IMR-90 (cell line): ENCODE data around the gene SATL1. TPM values are rescaled to one million over a fixed set of nuclear protein-coding genes. Genes with fewer than 3 reads are reported as not detected.

Source experiments
- ATAC-seq: fragments of 200-7000 bp; cut with Tn5 transposase; 2 replicates; pipeline ENCODE4 v1.9.1; 2020; ENCODE audit warnings: low read depth, mild to moderate bottlenecking, moderate library complexity
- BruUV-seq: library from RNA; stranded (reverse); fragments of 400-500 nt; replicated peaks from 2 replicates; lab custom pipeline; 2021; lab: Mats Ljungman, UMichigan
- CTCF ChIA-PET: fragments of 300-600 bp; formaldehyde crosslinking; extraction: SDS; loops from one replicate; lab custom pipeline; 2021; ENCODE audit warnings: antibody characterized with exemption; lab: Yijun Ruan, JAX
- POLR2A ChIA-PET: fragments of 300-600 bp; sonication (Branson Sonifier 250); formaldehyde crosslinking; loops from one replicate; lab custom pipeline; 2022; ENCODE audit warnings: antibody characterized with exemption; ENCODE audit not compliant: unreplicated experiment; lab: Charles Lee
- DNase-seq: peaks from one replicate; pipeline ENCODE4 v3.0.0; 2013
- H2AFZ ChIP-seq: replicated peaks from 2 replicates; pipeline ENCODE3; 2013; ENCODE audit warnings: low read length, mild to moderate bottlenecking; ENCODE audit not compliant: poor library complexity
- H2AK5ac ChIP-seq: 2 replicates; pipeline ENCODE4 v1.6.1; 2013; ENCODE audit warnings: low read depth, low read length, inconsistent platforms
- H2AK9ac ChIP-seq: replicated peaks from 2 replicates; pipeline ENCODE3; 2013; ENCODE audit warnings: mild to moderate bottlenecking, low read depth, low read length, moderate library complexity; ENCODE audit not compliant: poor library complexity
- H2BK120ac ChIP-seq: 2 replicates; pipeline ENCODE4 v1.6.1; 2013; ENCODE audit warnings: low read depth, low read length, inconsistent platforms
- H2BK15ac ChIP-seq: 3 replicates; pipeline ENCODE4 v1.6.1; 2013; ENCODE audit warnings: low read depth, low read length, inconsistent platforms
- H2BK20ac ChIP-seq: 2 replicates; pipeline ENCODE4 v1.6.1; 2013; ENCODE audit warnings: low read depth, mild to moderate bottlenecking, inconsistent platforms, low read length, moderate library complexity
- H2BK5ac ChIP-seq: 2 replicates; pipeline ENCODE4 v1.6.1; 2013; ENCODE audit warnings: mild to moderate bottlenecking, low read depth, low read length, inconsistent platforms; ENCODE audit not compliant: poor library complexity, severe bottlenecking
- H3K14ac ChIP-seq: replicated peaks from 2 replicates; pipeline ENCODE4 v1.6.1; 2013; ENCODE audit warnings: low read depth, low read length, inconsistent platforms
- H3K18ac ChIP-seq: 2 replicates; pipeline ENCODE4 v1.6.1; 2013; ENCODE audit warnings: low read depth, low read length, control low read depth
- H3K23ac ChIP-seq: 2 replicates; pipeline ENCODE4 v1.6.1; 2013; ENCODE audit warnings: low read depth, low read length, inconsistent platforms
- H3K27ac ChIP-seq: 2 replicates; pipeline ENCODE4 v1.5.1; 2013; ENCODE audit warnings: mild to moderate bottlenecking, control low read depth, low read length; ENCODE audit not compliant: insufficient read depth
- H3K27me3 ChIP-seq: 2 replicates; pipeline ENCODE4 v1.6.1; 2013; ENCODE audit warnings: low read length; ENCODE audit not compliant: control insufficient read depth, insufficient read depth
- H3K36me3 ChIP-seq: 2 replicates; pipeline ENCODE4 v1.6.1; 2013; ENCODE audit warnings: low read length, mixed read lengths; ENCODE audit not compliant: control insufficient read depth, insufficient read depth
- H3K4ac ChIP-seq: 2 replicates; pipeline ENCODE4 v1.6.1; 2013; ENCODE audit warnings: low read depth, low read length, inconsistent platforms
- H3K4me1 ChIP-seq: 2 replicates; pipeline ENCODE4 v1.6.1; 2013; ENCODE audit warnings: low read length, mixed read lengths; ENCODE audit not compliant: control insufficient read depth, insufficient read depth
- H3K4me2 ChIP-seq: 2 replicates; pipeline ENCODE4 v1.6.1; 2013; ENCODE audit warnings: low read depth, mild to moderate bottlenecking, control low read depth, low read length, moderate library complexity
- H3K4me3 ChIP-seq: 2 replicates; pipeline ENCODE4 v1.5.1; 2013; ENCODE audit warnings: low read depth, mild to moderate bottlenecking, control low read depth, low read length, moderate library complexity; ENCODE audit not compliant: insufficient read depth
- H3K56ac ChIP-seq: 2 replicates; pipeline ENCODE4 v1.6.1; 2013; ENCODE audit warnings: low read length, inconsistent platforms; ENCODE audit not compliant: insufficient read depth; ENCODE audit errors: extremely low read depth
- H3K79me1 ChIP-seq, 2 experiments: 2 replicates each; pipeline ENCODE4 v1.6.1; 2013; ENCODE audit warnings: low read length in 2 of 2, inconsistent platforms in 1 of 2, low read depth in 1 of 2
- H3K9ac ChIP-seq: 2 replicates; pipeline ENCODE4 v1.6.1; 2013; ENCODE audit warnings: low read depth, low read length, control low read depth
- H3K9me1 ChIP-seq: 2 replicates; pipeline ENCODE4 v1.6.1; 2013; ENCODE audit warnings: low read length, inconsistent platforms; ENCODE audit not compliant: insufficient read depth
- H3K9me3 ChIP-seq: 2 replicates; pipeline ENCODE4 v1.6.1; 2013; ENCODE audit warnings: low read length; ENCODE audit not compliant: control insufficient read depth, insufficient read depth
- H4K20me1 ChIP-seq: 2 replicates; pipeline ENCODE4 v1.6.1; 2013; ENCODE audit warnings: low read length, inconsistent platforms; ENCODE audit not compliant: insufficient read depth
- H4K5ac ChIP-seq: 2 replicates; pipeline ENCODE4 v1.6.1; 2013; ENCODE audit warnings: mild to moderate bottlenecking, low read depth, low read length, control low read depth
- H4K8ac ChIP-seq, 2 experiments: 2 replicates each; pipeline ENCODE4 v1.6.1; 2013; ENCODE audit warnings: low read depth in 2 of 2, low read length in 2 of 2, control low read depth in 1 of 2, inconsistent platforms in 1 of 2
- H4K91ac ChIP-seq: 2 replicates; pipeline ENCODE4 v1.6.1; 2013; ENCODE audit warnings: low read depth, low read length, inconsistent platforms; ENCODE audit not compliant: insufficient read depth
- CTCF ChIP-seq: conservative IDR thresholded peaks from 2 replicates; pipeline ENCODE4 v1.5.1; 2012; ENCODE audit warnings: mild to moderate bottlenecking, low read depth, low read length, improper control_type of control experiment
- NFE2L2 ChIP-seq: fragments of 150-350 bp; IDR thresholded peaks from 2 replicates; pipeline ENCODE4 v1.6.1; 2016; ENCODE audit warnings: low read depth, mild to moderate bottlenecking, low read length
- RAD21 ChIP-seq: IDR thresholded peaks from 2 replicates; pipeline ENCODE4 v1.6.1; 2012; ENCODE audit warnings: low read length, improper control_type of control experiment
- USF2 ChIP-seq: fragments of 150-350 bp; IDR thresholded peaks from 2 replicates; pipeline ENCODE4 v1.6.1; 2017; ENCODE audit warnings: mild to moderate bottlenecking, antibody characterized with exemption, low read length, low read depth
- WGBS, 2 experiments: methylation state at CpG; one replicate each; pipeline versions ENCODE4 v1.1.5 to v1.1.7; 2013; ENCODE audit warnings: missing lambda C conversion rate in 2 of 2; ENCODE audit not compliant: insufficient read length in 1 of 2; ENCODE audit errors: extremely low coverage in 2 of 2; 5-methylcytosine and 5-hydroxymethylcytosine counted together
- dilution Hi-C: fragments of 300-500 bp; cut with HindIII; formaldehyde crosslinking; loops from one replicate; pipeline ENCODE4 v1.14.3; 2018; ENCODE audit warnings: low sequenced_read_pairs; ENCODE audit not compliant: unreplicated experiment
- in situ Hi-C: fragments of 300-500 bp; cut with MboI; formaldehyde crosslinking; loops from 3 replicates; pipeline ENCODE4 v1.14.3; 2019; ENCODE audit warnings: low sequenced_read_pairs, inconsistent platforms, mixed read lengths
- intact Hi-C: fragments of 100-400 bp; cut with micrococcal nuclease; formaldehyde crosslinking; loops from 2 replicates; pipeline ENCODE4 v1.10.0; 2022
- polyA plus RNA-seq, 3 experiments: library from polyadenylated mRNA; depleted of rRNA; stranded (reverse); fragments of >200 nt; gene quantifications; 2 replicates each; pipeline ENCODE4 v1.2.3, GENCODE V29; 2012; ENCODE audit warnings: low replicate concordance in 1 of 3
- total RNA-seq: library from RNA; depleted of rRNA; stranded (reverse); fragments of >200 nt; gene quantifications from 2 replicates; pipeline ENCODE4 v1.2.3, GENCODE V29; 2012

SATL1 gene
- total and polyA plus RNA-seq, 2 of the 4 experiments (the other 2 are of a cell fraction) = not detected

GRCh38 chrX:85109235-85109634, 134.3 kb downstream of the SATL1 start:
- Histone ChIP-seq H3K14ac (no peak overlapping the region), H3K4me1 (no peaks in the 10 kb centered on the region), H4K5ac (no peak overlapping the region), H3K18ac (no peak overlapping the region), H3K27ac (no peak overlapping the region), H2BK20ac (no peak overlapping the region), H2AFZ (no peak overlapping the region), H4K91ac (no peak overlapping the region), H4K8ac (no peak overlapping the region), H4K20me1 (no peaks in the 10 kb centered on the region), H3K56ac (no peak overlapping the region), H2BK15ac (no peak overlapping the region), H3K27me3 (no peaks in the 10 kb centered on the region), H3K4ac (no peak overlapping the region), H2BK120ac (no peak overlapping the region), H2AK5ac (no peak overlapping the region), H3K23ac (no peak overlapping the region), H2BK5ac (no peak overlapping the region), H3K9ac (no peak overlapping the region), H3K9me3 (no peaks in the 10 kb centered on the region), H3K4me3 (no peak overlapping the region), H3K4me2 (no peak overlapping the region), H3K9me1 (no peaks in the 10 kb centered on the region), H3K79me1 (no peaks in the 10 kb centered on the region), H2AK9ac (no peak overlapping the region), H3K36me3 (no peaks in the 10 kb centered on the region)
- 71 to 100% methylated on average over 1 to 2 of the region's 8 CpGs for WGBS, 2 experiments
- ChIA-PET CTCF (interaction anchor here (0.5 to 1.2 kb wide), 4 partner anchors 10 to 129 kb away, joined by 3 to 4 read pairs (median 4); no protein-coding TSS in a partner anchor), POLR2A (no interaction called here)
- dilution Hi-C loops = loop anchor here (25.0 kb wide), 1 partner anchor 428 kb away; no protein-coding TSS in a partner anchor
- intact Hi-C loops = no loop called here
- in situ Hi-C loops = no loop called here
- no TSS peak for BruUV-seq
- DNase-seq (no peak), ATAC-seq (no peak)
- TF ChIP-seq NFE2L2 (no peak), USF2 (no peak), CTCF (peak; percentile 38), RAD21 (peak; percentile 5; the same call in 1 of the 2 replicates)
